HG03064 (cell line): ENCODE data around the gene DSG3.
A peak's percentile ranks its signal among the peaks of the same experiment; 100 is the strongest.
"Not testable (repeated sequence)": the region's sequence is repeated elsewhere in the genome, so short reads cannot be mapped to it uniquely, and the experiment has no call there.

Experiments used
- ATAC-seq: cut with Tn5 transposase; IDR thresholded peaks from one replicate; pipeline ENCODE4 v1.9.1; 2021; ENCODE audit warnings: low read depth; ENCODE audit not compliant: unreplicated experiment

Gene DSG3

GRCh38 chr18:31489311-31489710 lies 41.8 kb downstream of the DSG3 start:
- no peak for ATAC-seq

- ATAC-seq, result no peak
Measured at GRCh38 chr18:31490387-31490786, 42.8 kb downstream of the DSG3 start.

GRCh38 chr18:31490833-31491232 lies 43.3 kb downstream of the DSG3 start:
- no peak for ATAC-seq

GRCh38 chr18:31491586-31491985 lies 44.0 kb downstream of the DSG3 start:
- no peak for ATAC-seq

- no peak for ATAC-seq
Measured at GRCh38 chr18:31492671-31493070, 45.1 kb downstream of the DSG3 start.

GRCh38 chr18:31493171-31493570 lies 45.6 kb downstream of the DSG3 start:
- ATAC-seq, result no peak

- no peak for ATAC-seq
Measured at GRCh38 chr18:31493941-31494340, 46.4 kb downstream of the DSG3 start.

- not testable (repeated sequence) for ATAC-seq
Measured at GRCh38 chr18:31494705-31495244, 47.2 kb downstream of the DSG3 start.

GRCh38 chr18:31497404-31497835 lies 49.9 kb downstream of the DSG3 start:
- no peak for ATAC-seq

GRCh38 chr18:31497836-31498573 lies 50.5 kb downstream of the DSG3 start, which contains the start of gene DSG2:
TSS of gene DSG2 (plus strand) at chr18:31498177. CDS start at chr18:31498252, 75 bp downstream.
- ATAC-seq, result peak; percentile 43

- ATAC-seq, result no peak
Measured at GRCh38 chr18:31498574-31499524, 51.3 kb downstream of the DSG3 start.

GRCh38 chr18:31500051-31500688 lies 52.6 kb downstream of the DSG3 start:
- ATAC-seq, result peak; percentile 75

GRCh38 chr18:31503011-31503410 lies 55.5 kb downstream of the DSG3 start:
- no peak for ATAC-seq

GRCh38 chr18:31504455-31505147 lies 57.1 kb downstream of the DSG3 start:
- no peak for ATAC-seq

- ATAC-seq, result no peak
Measured at GRCh38 chr18:31505156-31505555, 57.6 kb downstream of the DSG3 start.

- no peak for ATAC-seq
Measured at GRCh38 chr18:31506024-31506742, 58.6 kb downstream of the DSG3 start.

GRCh38 chr18:31507124-31507523 lies 59.6 kb downstream of the DSG3 start:
- ATAC-seq, result not testable (repeated sequence)

GRCh38 chr18:31508781-31509180 lies 61.2 kb downstream of the DSG3 start:
- no peak for ATAC-seq

GRCh38 chr18:31509571-31509970 lies 62.0 kb downstream of the DSG3 start:
- ATAC-seq, result no peak
